ENCODE data around the gene TNC.

The TNC gene

GRCh38 chr9:115114546-115114945 lies 3.4 kb downstream of the TNC start:
- TF ChIP-seq CTCF (IDR thresholded peaks at IDR 0.05; ENCODE audit: insufficient read depth, missing control alignments): no peak
- no peak for FAIRE-seq
- no peak for DNase-seq (ENCODE audit: insufficient read length, low spot score)

- no peak for FAIRE-seq
- DNase-seq (ENCODE audit: insufficient read length, low spot score): no peak
- TF ChIP-seq CTCF (IDR thresholded peaks at IDR 0.05; ENCODE audit: insufficient read depth, missing control alignments): no peak
These were observed 3.9 kb downstream of the TNC start for GRCh38 chr9:115114084-115114483.

GRCh38 chr9:115111874-115112273 lies 6.1 kb downstream of the TNC start:
- no peak for FAIRE-seq
- DNase-seq (ENCODE audit: insufficient read length, low spot score): no peak
- no peak for TF ChIP-seq CTCF (IDR thresholded peaks at IDR 0.05; ENCODE audit: insufficient read depth, missing control alignments)

GRCh38 chr9:115109486-115109885 lies 8.5 kb downstream of the TNC start:
- FAIRE-seq (no peak), DNase-seq (ENCODE audit: insufficient read length, low spot score) (no peak)
- TF ChIP-seq CTCF (IDR thresholded peaks at IDR 0.05; ENCODE audit: insufficient read depth, missing control alignments): no peak

GRCh38 chr9:115107701-115108100 lies 10.3 kb downstream of the TNC start:
- DNase-seq (ENCODE audit: insufficient read length, low spot score) (no peak), FAIRE-seq (no peak)
- TF ChIP-seq CTCF (IDR thresholded peaks at IDR 0.05; ENCODE audit: insufficient read depth, missing control alignments): no peak

- FAIRE-seq: no peak
- no peak for DNase-seq (ENCODE audit: insufficient read length, low spot score)
- no peak for TF ChIP-seq CTCF (IDR thresholded peaks at IDR 0.05; ENCODE audit: insufficient read depth, missing control alignments)
These were observed 11.3 kb downstream of the TNC start for GRCh38 chr9:115106642-115107041.

GRCh38 chr9:115106001-115106400 lies 12.0 kb downstream of the TNC start:
- TF ChIP-seq CTCF (IDR thresholded peaks at IDR 0.05; ENCODE audit: insufficient read depth, missing control alignments): no peak
- DNase-seq (ENCODE audit: insufficient read length, low spot score) (no peak), FAIRE-seq (no peak)
